Endodermal cell (in vitro differentiated cells): ENCODE results near the gene PTPN22. TPM values are rescaled to one million over a fixed set of nuclear protein-coding genes. Genes with fewer than 3 reads are reported as not detected.

Source experiments
- DNase-seq: peaks from one replicate; pipeline ENCODE4 v3.0.0-alpha.2; 2017
- H3K27ac ChIP-seq: 2 replicates; pipeline ENCODE4 v1.5.1; 2013; ENCODE audit warnings: mild to moderate bottlenecking, low read depth, low read length, moderate library complexity
- H3K27me3 ChIP-seq: 2 replicates; pipeline ENCODE4 v1.6.1; 2013; ENCODE audit warnings: mild to moderate bottlenecking, low read length, moderate library complexity; ENCODE audit not compliant: insufficient read depth, control insufficient read depth, poor library complexity, severe bottlenecking
- H3K36me3 ChIP-seq: 2 replicates; pipeline ENCODE4 v1.7.0; 2013; ENCODE audit warnings: mild to moderate bottlenecking, low read length, moderate library complexity; ENCODE audit not compliant: control insufficient read depth, insufficient read depth
- H3K4me1 ChIP-seq: one replicate; pipeline ENCODE4 v1.7.0; 2013; ENCODE audit warnings: low read length; ENCODE audit not compliant: control insufficient read depth, insufficient read depth
- H3K4me3 ChIP-seq: 2 replicates; pipeline ENCODE4 v1.5.1; 2013; ENCODE audit warnings: mild to moderate bottlenecking, low read length, moderate library complexity
- H3K9ac ChIP-seq: 2 replicates; pipeline ENCODE4 v1.6.1; 2013; ENCODE audit warnings: mild to moderate bottlenecking, low read length, moderate library complexity; ENCODE audit not compliant: poor library complexity, severe bottlenecking; ENCODE audit errors: extremely low read depth
- H3K9me3 ChIP-seq: 2 replicates; pipeline ENCODE4 v1.6.1; 2013; ENCODE audit warnings: mild to moderate bottlenecking, low read length, moderate library complexity; ENCODE audit not compliant: control insufficient read depth
- H3K27ac Mint-ChIP-seq: 2 replicates; pipeline ENCODE4 v1.8.0; 2020; ENCODE audit warnings: mixed read lengths
- H3K27me3 Mint-ChIP-seq: 2 replicates; pipeline ENCODE4 v1.8.0; 2021; ENCODE audit warnings: mild to moderate bottlenecking, mixed read lengths; ENCODE audit not compliant: insufficient read depth
- H3K36me3 Mint-ChIP-seq: 2 replicates; pipeline ENCODE4 v1.8.0; 2020; ENCODE audit warnings: low read depth, mixed read lengths
- H3K4me1 Mint-ChIP-seq: 2 replicates; pipeline ENCODE4 v1.8.0; 2020; ENCODE audit warnings: mixed read lengths
- H3K4me3 Mint-ChIP-seq: 2 replicates; pipeline ENCODE4 v1.8.0; 2020; ENCODE audit warnings: mild to moderate bottlenecking, moderate library complexity, mixed read lengths
- H3K9me3 Mint-ChIP-seq: 2 replicates; pipeline ENCODE4 v1.8.0; 2020; ENCODE audit warnings: mild to moderate bottlenecking, mixed read lengths
- WGBS, 2 experiments: methylation state at CpG; one replicate each; pipeline versions ENCODE4 v1.1.5 to v1.1.7; 2013; ENCODE audit warnings: missing lambda C conversion rate in 2 of 2, mixed read lengths in 1 of 2; ENCODE audit not compliant: insufficient coverage in 1 of 2, insufficient read length in 1 of 2; 5-methylcytosine and 5-hydroxymethylcytosine counted together
- total RNA-seq, 2 donors: library from RNA; stranded (reverse); fragmentation: NEBNext Ultra II Directional in 1 of 2; extraction: Animal tissue kit (Norgen Biotek cat#: 25700) in 1 of 2; gene quantifications; 2 replicates in 1 of 2; 3 replicates in 1 of 2; pipeline ENCODE4 v1.2.1, GENCODE V29; 2021
- TF ChIP-seq, protein P1 (sequence below): fragments of 200-600 bp; sonication (generic); conservative IDR thresholded peaks from 2 replicates; pipeline ENCODE4 v1.5.0; 2021; ENCODE audit warnings: antibody characterized with exemption, mild to moderate bottlenecking

PTPN22 gene
- total RNA-seq, 2 donors from 2014 or later = not detected

- no peaks in the 10 kb centered on the region for H3K27me3 ChIP-seq
- DNase-seq = no peak
- H3K27ac Mint-ChIP-seq = no peak overlapping the region
- no peaks in the 10 kb centered on the region for H3K27me3 Mint-ChIP-seq
- no peak overlapping the region for H3K4me3 ChIP-seq
- H3K9me3 ChIP-seq = no peaks in the 10 kb centered on the region
- peak overlapping the region; percentile 91 for H3K27ac ChIP-seq
- 100% methylated on average over 1 of the region's 1 CpG; no CpG with 5 or more reads in 1 of the 2 experiments for WGBS, 2 experiments
- no peaks in the 10 kb centered on the region for H3K4me1 ChIP-seq
- H3K4me3 Mint-ChIP-seq = no peak overlapping the region
- peaks cover 21% of the 10 kb centered on the region for H3K36me3 Mint-ChIP-seq
- no peak overlapping the region for H3K9ac ChIP-seq
- H3K4me1 Mint-ChIP-seq = peaks cover 10% of the 10 kb centered on the region
- H3K36me3 ChIP-seq = peaks cover 41% of the 10 kb centered on the region
- TF ChIP-seq, protein P1, sequence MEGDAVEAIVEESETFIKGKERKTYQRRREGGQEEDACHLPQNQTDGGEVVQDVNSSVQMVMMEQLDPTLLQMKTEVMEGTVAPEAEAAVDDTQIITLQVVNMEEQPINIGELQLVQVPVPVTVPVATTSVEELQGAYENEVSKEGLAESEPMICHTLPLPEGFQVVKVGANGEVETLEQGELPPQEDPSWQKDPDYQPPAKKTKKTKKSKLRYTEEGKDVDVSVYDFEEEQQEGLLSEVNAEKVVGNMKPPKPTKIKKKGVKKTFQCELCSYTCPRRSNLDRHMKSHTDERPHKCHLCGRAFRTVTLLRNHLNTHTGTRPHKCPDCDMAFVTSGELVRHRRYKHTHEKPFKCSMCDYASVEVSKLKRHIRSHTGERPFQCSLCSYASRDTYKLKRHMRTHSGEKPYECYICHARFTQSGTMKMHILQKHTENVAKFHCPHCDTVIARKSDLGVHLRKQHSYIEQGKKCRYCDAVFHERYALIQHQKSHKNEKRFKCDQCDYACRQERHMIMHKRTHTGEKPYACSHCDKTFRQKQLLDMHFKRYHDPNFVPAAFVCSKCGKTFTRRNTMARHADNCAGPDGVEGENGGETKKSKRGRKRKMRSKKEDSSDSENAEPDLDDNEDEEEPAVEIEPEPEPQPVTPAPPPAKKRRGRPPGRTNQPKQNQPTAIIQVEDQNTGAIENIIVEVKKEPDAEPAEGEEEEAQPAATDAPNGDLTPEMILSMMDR = no peak
- H3K9me3 Mint-ChIP-seq = no peaks in the 10 kb centered on the region
These were observed 101.5 kb downstream of the PTPN22 start for GRCh38 chr1:113770031-113770430.

- no peak overlapping the region for H3K9ac ChIP-seq
- H3K36me3 ChIP-seq = peaks cover 45% of the 10 kb centered on the region
- H3K27me3 Mint-ChIP-seq = no peaks in the 10 kb centered on the region
- H3K4me1 ChIP-seq = no peaks in the 10 kb centered on the region
- peaks cover 20% of the 10 kb centered on the region for H3K36me3 Mint-ChIP-seq
- H3K9me3 Mint-ChIP-seq = no peaks in the 10 kb centered on the region
- no peaks in the 10 kb centered on the region for H3K9me3 ChIP-seq
- H3K27ac Mint-ChIP-seq = no peak overlapping the region
- H3K4me1 Mint-ChIP-seq = peaks cover 10% of the 10 kb centered on the region
- no peak overlapping the region for H3K4me3 ChIP-seq
- H3K4me3 Mint-ChIP-seq = no peak overlapping the region
- no peaks in the 10 kb centered on the region for H3K27me3 ChIP-seq
- DNase-seq = no peak
- TF ChIP-seq, protein P1 = no peak
- H3K27ac ChIP-seq = peak overlapping the region; percentile 91
These were observed 101.9 kb downstream of the PTPN22 start for GRCh38 chr1:113769601-113769970.

DNA sequence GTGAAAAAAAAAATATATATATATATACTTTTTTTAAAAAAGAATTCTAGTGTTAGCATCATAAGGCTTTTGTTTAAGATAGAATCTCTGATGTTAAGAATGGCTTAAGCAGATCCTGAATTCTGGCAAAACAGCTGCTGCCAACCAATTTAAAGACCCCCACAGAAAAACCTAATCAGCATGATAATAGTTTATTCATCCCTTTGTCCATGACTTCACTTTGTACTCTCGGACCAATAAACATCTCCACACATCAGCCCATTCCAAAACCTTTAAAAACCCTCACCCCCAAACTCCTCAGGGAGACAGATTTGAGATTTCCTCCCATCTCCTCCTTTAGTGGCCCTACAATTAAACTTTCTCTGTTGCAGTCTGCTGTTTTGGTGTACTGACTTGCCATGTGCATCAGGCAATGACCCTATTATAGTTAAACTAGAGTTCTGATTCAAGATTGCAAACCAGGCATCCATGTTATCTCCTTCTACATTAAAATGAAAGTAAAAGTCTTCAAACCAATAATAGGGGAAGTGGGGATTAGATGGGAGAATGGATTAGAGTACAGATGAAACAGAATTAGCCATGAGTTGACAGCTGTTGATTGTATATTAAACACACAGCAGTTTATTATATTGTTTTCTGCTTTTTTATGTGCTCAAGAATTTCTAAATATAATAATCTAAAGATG, 102.5 kb downstream of the PTPN22 start:
- Mint-ChIP-seq H3K4me3 (no peak overlapping the region), H3K27ac (no peak overlapping the region), H3K9me3 (no peaks in the 10 kb centered on the region), H3K27me3 (no peaks in the 10 kb centered on the region), H3K36me3 (peaks cover 20% of the 10 kb centered on the region), H3K4me1 (peaks cover 10% of the 10 kb centered on the region)
- Histone ChIP-seq H3K9me3 (no peaks in the 10 kb centered on the region), H3K27ac (peak overlapping the region; percentile 91), H3K4me1 (no peaks in the 10 kb centered on the region), H3K9ac (no peak overlapping the region), H3K27me3 (no peaks in the 10 kb centered on the region), H3K4me3 (no peak overlapping the region), H3K36me3 (peaks cover 44% of the 10 kb centered on the region)
- WGBS, 2 experiments = 57 to 72% methylated on average over 1 of the region's 1 CpG
- TF ChIP-seq, protein P1 = no peak
- no peak for DNase-seq
